Endodermal cell (in vitro differentiated cells): ENCODE results near the gene GNAS-AS1. TPM values are rescaled to one million over a fixed set of nuclear protein-coding genes. Genes with fewer than 3 reads are reported as not detected.

Source experiments
- DNase-seq: peaks from one replicate; pipeline ENCODE4 v3.0.0-alpha.2; 2017
- H3K27ac ChIP-seq: 2 replicates; pipeline ENCODE4 v1.5.1; 2013; ENCODE audit warnings: mild to moderate bottlenecking, low read depth, low read length, moderate library complexity
- H3K27me3 ChIP-seq: 2 replicates; pipeline ENCODE4 v1.6.1; 2013; ENCODE audit warnings: mild to moderate bottlenecking, low read length, moderate library complexity; ENCODE audit not compliant: insufficient read depth, control insufficient read depth, poor library complexity, severe bottlenecking
- H3K36me3 ChIP-seq: 2 replicates; pipeline ENCODE4 v1.7.0; 2013; ENCODE audit warnings: mild to moderate bottlenecking, low read length, moderate library complexity; ENCODE audit not compliant: control insufficient read depth, insufficient read depth
- H3K4me1 ChIP-seq: one replicate; pipeline ENCODE4 v1.7.0; 2013; ENCODE audit warnings: low read length; ENCODE audit not compliant: control insufficient read depth, insufficient read depth
- H3K4me3 ChIP-seq: 2 replicates; pipeline ENCODE4 v1.5.1; 2013; ENCODE audit warnings: mild to moderate bottlenecking, low read length, moderate library complexity
- H3K9ac ChIP-seq: 2 replicates; pipeline ENCODE4 v1.6.1; 2013; ENCODE audit warnings: mild to moderate bottlenecking, low read length, moderate library complexity; ENCODE audit not compliant: poor library complexity, severe bottlenecking; ENCODE audit errors: extremely low read depth
- H3K9me3 ChIP-seq: 2 replicates; pipeline ENCODE4 v1.6.1; 2013; ENCODE audit warnings: mild to moderate bottlenecking, low read length, moderate library complexity; ENCODE audit not compliant: control insufficient read depth
- H3K27ac Mint-ChIP-seq: 2 replicates; pipeline ENCODE4 v1.8.0; 2020; ENCODE audit warnings: mixed read lengths
- H3K27me3 Mint-ChIP-seq: 2 replicates; pipeline ENCODE4 v1.8.0; 2021; ENCODE audit warnings: mild to moderate bottlenecking, mixed read lengths; ENCODE audit not compliant: insufficient read depth
- H3K36me3 Mint-ChIP-seq: 2 replicates; pipeline ENCODE4 v1.8.0; 2020; ENCODE audit warnings: low read depth, mixed read lengths
- H3K4me1 Mint-ChIP-seq: 2 replicates; pipeline ENCODE4 v1.8.0; 2020; ENCODE audit warnings: mixed read lengths
- H3K4me3 Mint-ChIP-seq: 2 replicates; pipeline ENCODE4 v1.8.0; 2020; ENCODE audit warnings: mild to moderate bottlenecking, moderate library complexity, mixed read lengths
- H3K9me3 Mint-ChIP-seq: 2 replicates; pipeline ENCODE4 v1.8.0; 2020; ENCODE audit warnings: mild to moderate bottlenecking, mixed read lengths
- CTCF ChIP-seq: fragments of 200-600 bp; sonication (generic); conservative IDR thresholded peaks from 2 replicates; pipeline ENCODE4 v1.5.0; 2021; ENCODE audit warnings: antibody characterized with exemption, mild to moderate bottlenecking
- WGBS, 2 experiments: methylation state at CpG; one replicate each; pipeline versions ENCODE4 v1.1.5 to v1.1.7; 2013; ENCODE audit warnings: missing lambda C conversion rate in 2 of 2, mixed read lengths in 1 of 2; ENCODE audit not compliant: insufficient coverage in 1 of 2, insufficient read length in 1 of 2; 5-methylcytosine and 5-hydroxymethylcytosine counted together
- total RNA-seq, 2 donors: library from RNA; stranded (reverse); fragmentation: NEBNext Ultra II Directional in 1 of 2; extraction: Animal tissue kit (Norgen Biotek cat#: 25700) in 1 of 2; gene quantifications; 2 replicates in 1 of 2; 3 replicates in 1 of 2; pipeline ENCODE4 v1.2.1, GENCODE V29; 2021

Gene GNAS-AS1
- total RNA-seq, 2 donors from 2014 or later, result 9.3 to 9.7 TPM

- peaks cover 61% of the 10 kb centered on the region for H3K27me3 ChIP-seq
- peaks cover 30% of the 10 kb centered on the region for H3K36me3 Mint-ChIP-seq
- peaks cover 58% of the 10 kb centered on the region for H3K27me3 Mint-ChIP-seq
- peak overlapping the region; percentile 56 for H3K4me3 Mint-ChIP-seq
- no peaks in the 10 kb centered on the region for H3K9me3 Mint-ChIP-seq
- no peak for TF ChIP-seq CTCF
- DNase-seq, result peak; percentile 75
- 29 to 33% methylated on average over 1 to 6 of the region's 6 CpGs for WGBS, 2 experiments
- H3K9me3 ChIP-seq, result no peaks in the 10 kb centered on the region
- H3K36me3 ChIP-seq, result peaks cover 27% of the 10 kb centered on the region
- H3K9ac ChIP-seq, result no peak overlapping the region
- H3K27ac Mint-ChIP-seq, result no peak overlapping the region
- H3K4me1 ChIP-seq, result no peaks in the 10 kb centered on the region
- no peak overlapping the region for H3K4me3 ChIP-seq
- H3K27ac ChIP-seq, result no peak overlapping the region
- peaks cover 40% of the 10 kb centered on the region for H3K4me1 Mint-ChIP-seq
Measured at GRCh38 chr20:58843128-58843556, 7.6 kb downstream of the GNAS-AS1 start.

- H3K4me1 Mint-ChIP-seq, result peaks cover 40% of the 10 kb centered on the region
- Histone ChIP-seq H3K27ac (no peak overlapping the region), H3K9ac (no peak overlapping the region), H3K9me3 (no peaks in the 10 kb centered on the region), H3K27me3 (peaks cover 61% of the 10 kb centered on the region), H3K4me1 (no peaks in the 10 kb centered on the region), H3K36me3 (peaks cover 20% of the 10 kb centered on the region), H3K4me3 (peak overlapping the region; percentile 9)
- 37 to 56% methylated on average over 18 to 20 of the region's 20 CpGs for WGBS, 2 experiments
- H3K27me3 Mint-ChIP-seq, result peaks cover 57% of the 10 kb centered on the region
- no peak for DNase-seq
- no peak overlapping the region for H3K27ac Mint-ChIP-seq
- no peak for TF ChIP-seq CTCF
- no peaks in the 10 kb centered on the region for H3K9me3 Mint-ChIP-seq
- H3K36me3 Mint-ChIP-seq, result peaks cover 30% of the 10 kb centered on the region
- peak overlapping the region; percentile 56 for H3K4me3 Mint-ChIP-seq
Measured at GRCh38 chr20:58842276-58842675, 8.4 kb downstream of the GNAS-AS1 start.

- H3K36me3 Mint-ChIP-seq, result peaks cover 30% of the 10 kb centered on the region
- peaks cover 35% of the 10 kb centered on the region for H3K4me1 Mint-ChIP-seq
- peaks cover 23% of the 10 kb centered on the region for H3K36me3 ChIP-seq
- no peak overlapping the region for H3K27ac ChIP-seq
- H3K4me3 Mint-ChIP-seq, result peak overlapping the region; percentile 56
- peak; percentile 64 for DNase-seq
- H3K27me3 Mint-ChIP-seq, result peaks cover 53% of the 10 kb centered on the region
- H3K27me3 ChIP-seq, result peaks cover 61% of the 10 kb centered on the region
- no peaks in the 10 kb centered on the region for H3K9me3 ChIP-seq
- no peak overlapping the region for H3K9ac ChIP-seq
- TF ChIP-seq CTCF, result no peak
- H3K9me3 Mint-ChIP-seq, result no peaks in the 10 kb centered on the region
- no peaks in the 10 kb centered on the region for H3K4me1 ChIP-seq
- H3K4me3 ChIP-seq, result peak overlapping the region; percentile 9
- no peak overlapping the region for H3K27ac Mint-ChIP-seq
- WGBS, 2 experiments, result 51 to 55% methylated on average over 47 to 58 of the region's 58 CpGs
Measured at GRCh38 chr20:58841539-58842264, 9.0 kb downstream of the GNAS-AS1 start.
